Measurements from ENCODE around the gene CERS3. TPM values are rescaled to one million over a fixed set of nuclear protein-coding genes. Genes with fewer than 3 reads are reported as not detected.

The CERS3 gene
- total RNA-seq, 1 donor from 2014 or later, result 0.41 TPM

DNA sequence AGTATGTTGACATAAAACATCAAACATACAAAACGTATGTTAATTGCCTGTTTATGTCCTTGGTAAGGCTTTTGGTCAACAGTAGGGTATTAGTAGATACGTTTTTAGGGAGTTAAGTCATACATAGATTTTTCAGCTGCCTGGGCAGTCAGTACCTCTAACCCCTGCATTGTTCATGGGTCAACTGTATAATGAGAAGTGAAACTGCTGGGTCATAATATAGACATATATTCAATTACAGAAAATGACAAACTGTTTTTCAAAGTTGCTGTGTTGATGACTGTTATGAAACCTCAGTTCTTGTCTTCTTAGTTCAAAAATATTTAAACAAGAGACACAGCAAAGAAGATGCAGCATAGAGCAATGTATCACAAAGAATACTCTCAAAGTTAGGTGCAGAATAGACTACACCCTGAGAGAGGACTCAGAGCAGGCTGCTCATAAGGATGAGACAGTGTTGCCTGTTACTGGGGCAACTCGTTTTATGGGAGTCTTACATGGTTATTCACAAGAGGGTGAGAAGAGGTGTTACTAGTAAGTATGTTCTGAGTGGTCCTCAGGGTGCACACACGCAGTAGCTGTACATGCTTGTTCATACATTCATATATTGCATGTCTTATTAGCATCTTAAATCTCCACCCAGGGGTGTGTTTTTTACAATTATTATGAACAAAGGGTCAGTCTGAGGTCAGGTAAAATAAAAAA is 133.9 kb downstream of the CERS3 start:
- FAIRE-seq (no peak), DNase-seq (ENCODE audit: low spot score in 2 of 2) (no peak)

DNA sequence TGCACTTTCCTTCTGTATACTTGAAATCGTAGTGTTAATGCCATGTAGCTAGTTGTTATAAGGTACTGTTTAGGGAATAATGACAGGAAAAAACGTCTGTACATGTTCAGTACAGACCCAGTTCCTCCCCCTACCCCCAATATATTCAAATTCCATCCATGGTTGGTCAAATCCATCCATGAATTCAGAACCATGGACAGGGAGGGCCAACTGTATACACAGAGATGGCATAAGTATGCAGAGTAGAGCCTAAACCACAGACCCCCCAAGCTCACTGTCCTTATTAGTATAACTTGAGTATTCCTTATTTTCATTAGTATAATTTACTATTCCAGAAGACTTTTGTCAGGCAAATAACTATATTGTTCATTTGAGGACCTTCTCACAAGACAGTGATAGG is 135.7 kb downstream of the CERS3 start:
- no peak for FAIRE-seq
- no peak for DNase-seq (ENCODE audit: low spot score in 2 of 2)

DNA sequence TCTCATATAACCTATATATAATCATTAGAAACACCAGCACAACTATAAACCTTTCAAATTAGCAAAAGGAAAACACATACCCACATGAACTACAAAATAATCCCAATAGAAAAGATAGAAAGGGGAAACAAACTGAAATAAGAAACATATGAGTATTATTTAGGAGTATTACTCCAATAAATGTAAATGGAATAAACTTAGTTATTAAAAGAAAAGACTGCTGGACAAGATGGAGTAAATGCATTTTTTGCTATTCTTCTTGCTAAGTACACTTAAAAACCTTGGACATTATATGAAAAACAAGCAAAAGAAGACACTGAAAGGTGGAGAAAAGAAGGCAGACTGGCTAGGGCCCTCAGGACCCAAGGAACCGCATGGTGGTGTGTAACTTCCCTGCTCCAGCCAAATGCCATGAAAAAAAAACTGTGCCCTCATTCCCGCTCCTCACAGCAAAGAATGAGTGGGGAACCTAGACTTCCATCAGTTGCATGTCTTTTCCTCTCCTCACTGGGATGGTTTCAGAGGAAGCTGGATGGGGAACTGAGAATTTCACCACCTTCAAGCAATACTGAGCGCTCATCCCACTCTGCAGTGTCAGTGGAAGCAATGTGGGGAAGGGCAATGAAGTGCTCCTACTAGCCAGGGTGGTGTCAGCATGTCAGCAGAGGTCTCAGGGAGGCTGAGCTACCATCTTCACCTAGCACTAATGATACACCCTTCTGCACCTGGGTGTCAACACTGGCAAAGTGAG is 143.3 kb downstream of the CERS3 start:
- FAIRE-seq (no peak), DNase-seq (ENCODE audit: low spot score in 2 of 2) (no peak)

DNA sequence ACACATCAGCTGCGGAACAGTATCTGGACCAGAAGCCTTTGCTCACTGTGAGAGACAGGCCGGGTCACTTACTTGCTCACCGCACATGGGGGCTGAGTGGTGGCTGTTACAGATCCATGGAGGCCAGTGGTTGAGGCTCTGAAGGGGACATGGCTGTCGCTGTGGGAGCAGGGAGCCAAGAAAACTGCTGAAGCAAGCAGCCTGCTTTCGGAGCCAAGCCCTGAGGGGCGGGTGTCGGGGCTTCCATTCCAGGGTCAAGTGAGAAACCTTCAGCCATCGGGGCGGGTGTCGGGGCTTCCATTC is 144.7 kb downstream of the CERS3 start:
- no peak for FAIRE-seq

DNA sequence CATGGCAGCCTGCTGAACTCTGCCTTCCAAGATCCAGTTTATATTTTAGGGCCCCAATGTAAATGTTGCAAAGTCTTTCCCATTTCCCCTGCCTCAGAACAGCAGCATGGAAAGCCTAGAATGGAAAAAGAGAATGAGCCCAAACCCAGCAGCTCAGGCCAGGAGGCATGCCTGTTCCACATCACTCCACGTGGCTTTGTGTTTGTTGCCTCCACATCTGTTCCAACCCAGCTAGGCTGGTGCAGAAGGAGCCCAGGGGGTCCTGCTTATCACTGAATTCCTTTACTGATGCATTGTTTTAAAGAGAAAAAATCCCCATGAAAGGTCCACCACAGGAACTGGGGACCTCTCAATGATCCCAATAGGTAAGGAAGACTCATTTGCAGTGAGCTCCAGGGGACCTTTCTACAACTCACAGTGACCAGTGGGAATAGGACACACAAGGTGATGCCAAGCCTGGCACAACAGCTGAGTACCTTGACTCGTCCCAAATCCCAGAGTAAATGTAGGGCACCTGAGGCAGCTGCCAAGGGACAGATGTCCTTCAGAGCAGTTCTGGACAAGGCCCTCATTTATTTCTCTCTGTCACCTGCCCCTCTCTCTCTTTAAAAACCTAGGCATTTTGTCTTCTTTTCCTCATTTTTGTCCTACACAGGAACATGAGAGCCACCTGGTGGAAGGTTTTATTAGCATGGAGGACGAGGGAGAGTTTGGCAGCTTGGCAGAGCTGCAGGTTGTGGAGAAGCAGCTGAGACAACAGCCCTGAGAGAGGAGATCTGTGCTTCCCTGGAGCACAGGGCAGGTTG is 145.2 kb downstream of the CERS3 start:
- peak; percentile 13 to 24 for DNase-seq (ENCODE audit: low spot score in 2 of 2)
- no peak for FAIRE-seq

More for the DNA sequence above, 144.7 kb downstream of the CERS3 start:
- DNase-seq (ENCODE audit: low spot score in 2 of 2), result no peak

DNA sequence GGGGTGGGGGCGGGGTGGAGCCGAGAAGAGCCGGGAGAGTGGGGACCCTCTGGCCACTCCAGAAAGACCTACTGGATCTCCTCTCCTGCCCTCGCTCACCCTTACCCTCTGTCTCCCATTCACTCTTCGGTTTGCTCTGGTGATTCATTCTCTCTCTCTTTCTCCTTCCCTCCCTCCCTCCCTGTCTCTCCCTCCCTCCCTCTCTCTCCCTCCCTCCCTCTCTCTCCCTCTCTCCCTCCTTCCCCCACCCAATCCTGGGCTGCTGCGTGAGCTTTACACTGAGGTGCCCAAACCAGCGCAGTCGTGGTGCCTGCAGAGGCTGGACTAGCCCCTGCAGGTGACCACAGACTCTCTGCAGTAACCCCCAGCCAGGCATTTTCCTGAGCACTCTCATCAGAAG is 154.8 kb downstream of the CERS3 start:
- FAIRE-seq, result no peak
- DNase-seq (ENCODE audit: low spot score in 2 of 2), result no peak

DNA sequence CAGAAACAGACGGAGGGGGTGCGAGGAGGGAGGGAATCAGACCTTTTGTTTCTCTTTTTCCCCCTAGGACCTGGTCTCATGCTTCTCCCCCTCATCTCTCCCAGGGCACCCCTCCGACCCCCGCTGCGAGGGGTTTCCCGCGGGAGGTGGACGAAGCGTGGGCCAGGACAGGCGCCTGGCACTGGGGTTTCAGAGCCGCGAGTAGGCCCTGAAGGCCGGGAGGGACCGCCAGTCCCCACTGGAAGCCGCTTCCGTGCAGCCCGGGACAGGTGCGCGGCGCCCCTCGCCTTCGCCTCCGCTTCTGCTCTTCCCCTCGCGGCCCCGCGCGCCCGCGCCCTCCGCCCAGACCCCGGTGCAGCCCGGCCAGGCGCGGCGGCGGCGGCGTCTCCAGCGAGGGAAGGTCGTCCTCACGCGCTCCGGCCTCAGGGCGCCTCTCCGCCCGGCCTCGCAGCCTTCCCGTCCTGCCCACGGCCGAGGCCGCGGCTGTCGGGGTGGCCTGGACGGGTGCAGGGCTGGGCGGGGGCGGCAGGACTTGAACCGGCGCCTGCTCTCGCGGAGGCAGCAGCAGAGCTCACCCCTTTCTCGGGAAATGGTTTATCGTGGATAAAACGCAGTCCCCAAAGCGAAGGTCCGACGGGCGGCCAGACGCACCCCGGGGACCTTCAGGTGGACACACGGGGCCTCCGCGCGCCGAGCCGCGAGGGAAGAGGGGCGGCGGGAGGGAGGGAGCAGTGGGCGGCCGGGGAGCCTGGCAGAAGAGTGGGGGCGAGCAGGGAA is 155.4 kb downstream of the CERS3 start:
- FAIRE-seq (no peak), DNase-seq (ENCODE audit: low spot score in 2 of 2) (no peak)

DNA sequence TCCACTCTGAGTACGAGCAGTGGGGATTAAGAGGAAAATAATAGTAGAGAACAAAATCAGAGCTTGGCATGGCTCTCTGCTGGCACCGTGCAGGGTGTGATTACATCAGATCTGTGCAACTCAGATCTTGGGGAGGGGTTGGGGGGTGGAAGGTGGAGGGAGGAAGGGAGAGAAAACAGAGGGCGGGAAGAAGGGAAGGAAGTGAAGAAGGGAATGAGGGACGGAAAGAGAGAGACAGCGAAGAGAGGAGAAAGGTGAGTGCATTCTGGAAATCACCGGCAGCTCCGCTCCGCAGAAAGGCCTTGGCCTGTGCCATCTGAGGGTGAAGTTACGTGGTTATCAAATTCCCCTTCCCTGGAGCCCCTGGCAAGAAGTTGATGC is 156.0 kb downstream of the CERS3 start:
- no peak for DNase-seq (ENCODE audit: low spot score in 2 of 2)

DNA sequence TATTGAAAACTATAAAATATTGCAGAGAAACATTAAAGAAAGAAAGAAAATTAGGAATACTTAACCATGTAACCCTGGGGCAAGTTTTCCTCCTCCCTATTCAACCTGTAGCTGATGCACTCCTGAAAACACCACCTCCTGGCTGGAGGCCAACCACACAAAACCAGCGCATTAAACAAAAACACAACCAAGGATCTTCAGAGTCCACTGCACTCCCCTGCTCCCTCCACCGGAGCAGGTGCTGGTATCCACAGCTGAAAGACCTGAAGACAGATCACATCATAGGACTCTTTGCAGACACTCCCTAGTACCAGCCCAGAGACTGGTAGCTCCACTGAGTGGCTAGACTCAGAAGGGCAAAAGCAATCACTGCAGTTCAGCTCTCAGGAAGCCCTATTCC is 173.4 kb downstream of the CERS3 start:
- FAIRE-seq, result no peak
- no peak for DNase-seq (ENCODE audit: low spot score in 2 of 2)

More for the DNA sequence above, 156.0 kb downstream of the CERS3 start:
- FAIRE-seq, result no peak

DNA sequence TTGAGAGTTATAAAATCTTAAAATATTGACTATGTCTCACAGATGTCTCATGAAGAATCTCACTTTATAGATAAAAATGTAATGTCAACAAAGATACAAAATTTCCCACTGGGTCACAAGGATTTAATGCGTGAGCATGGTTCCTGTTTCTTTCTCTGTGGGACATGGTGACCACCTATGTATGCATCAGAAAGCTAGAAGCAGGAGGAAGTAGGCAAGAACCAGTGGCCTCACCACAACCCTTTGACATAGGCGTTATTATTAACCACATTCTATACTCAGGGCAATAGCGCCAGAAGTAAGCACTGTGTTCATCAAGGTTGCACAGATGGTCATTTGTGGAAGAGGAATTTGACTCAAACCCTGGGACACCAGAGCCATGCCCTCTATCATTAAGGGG is 175.3 kb downstream of the CERS3 start:
- DNase-seq (ENCODE audit: low spot score in 2 of 2) (no peak), FAIRE-seq (no peak)

DNA sequence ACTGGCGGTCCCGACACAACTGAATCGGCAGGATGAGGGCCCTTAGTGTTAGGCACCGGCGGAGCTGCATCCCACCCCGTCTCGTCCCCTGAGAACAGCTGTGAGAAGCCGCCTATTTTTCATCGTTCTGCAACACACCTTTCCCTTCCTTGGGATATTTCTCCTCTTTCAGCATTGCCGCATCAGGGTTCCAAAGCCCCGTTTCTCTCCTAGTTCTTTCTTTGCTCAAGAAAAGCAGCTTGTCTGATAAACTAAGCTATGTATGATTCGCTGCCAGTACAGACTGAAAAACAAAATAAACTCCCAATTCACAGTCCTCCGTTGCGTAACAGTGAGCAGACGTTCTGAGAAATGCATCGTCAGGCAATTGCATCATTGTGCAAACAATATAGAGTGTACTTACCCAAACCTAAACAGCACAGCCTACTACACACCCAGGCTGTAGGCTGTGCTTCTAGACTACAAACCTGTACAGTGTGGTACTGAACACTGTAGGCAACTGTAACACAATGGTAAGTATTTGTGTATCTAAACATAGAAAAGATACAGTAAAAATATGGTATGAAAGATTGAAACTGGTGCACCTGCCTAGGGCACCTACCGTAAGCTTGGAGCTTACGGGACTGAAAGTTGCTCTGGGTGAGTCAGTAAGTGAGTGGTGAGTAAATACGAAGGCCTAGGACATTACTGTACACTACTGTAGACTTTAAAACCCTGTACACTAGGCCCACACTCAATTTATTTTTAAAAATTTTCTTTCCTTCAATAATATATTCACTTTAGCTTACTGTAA is 178.1 kb downstream of the CERS3 start:
- no peak for FAIRE-seq
- DNase-seq (ENCODE audit: low spot score in 2 of 2), result no peak

Small RNAs within 50 kb of the gene (small RNA-seq; reads per million reads assigned to genes)
- gene RNU6-181P (not detected), gene RNU6-322P (not detected)

Other genes with a start within 250 kb of the CERS3 start
- gene ADAMTS17, start 187.0 kb downstream of the CERS3 start, total RNA-seq, result 9.4 TPM
- 36.3 TPM for gene LINS1, start 73.2 kb upstream of the CERS3 start, total RNA-seq
- gene ASB7, start 73.6 kb upstream of the CERS3 start, total RNA-seq, result 21.2 TPM